Loucy (cell line): ENCODE results near the gene ATXN7L3.
"Not testable (repeated sequence)": the region's sequence is repeated elsewhere in the genome, so short reads cannot be mapped to it uniquely, and the experiment has no call there.

Experiments
- H2AFZ ChIP-seq: fragments of 200-600 bp; sonication (generic); 2 replicates; pipeline ENCODE4 v1.6.0; 2016; ENCODE audit warnings: antibody characterized with exemption, mild to moderate bottlenecking, low read length, moderate library complexity
- H3F3A ChIP-seq: fragments of 200-600 bp; 2 replicates; pipeline ENCODE4 v1.6.0; 2016; ENCODE audit warnings: antibody characterized with exemption, low read depth, mild to moderate bottlenecking
- H3K27me3 ChIP-seq: fragments of 200-600 bp; sonication (generic); 2 replicates; pipeline ENCODE4 v1.6.1; 2014; ENCODE audit warnings: low read length, mild to moderate bottlenecking; ENCODE audit not compliant: insufficient read depth, poor library complexity, severe bottlenecking
- H3K36me3 ChIP-seq: fragments of 200-600 bp; sonication (generic); 2 replicates; pipeline ENCODE4 v1.6.1; 2016; ENCODE audit warnings: low read length; ENCODE audit not compliant: insufficient read depth
- H3K4me1 ChIP-seq: fragments of 200-600 bp; sonication (generic); 2 replicates; pipeline ENCODE4 v1.5.1; 2014; ENCODE audit warnings: low read length, mild to moderate bottlenecking; ENCODE audit not compliant: insufficient read depth, poor library complexity, severe bottlenecking
- H3K4me2 ChIP-seq: fragments of 200-600 bp; sonication (generic); 2 replicates; pipeline ENCODE4 v1.6.0; 2014; ENCODE audit warnings: antibody characterized with exemption, low read length, low read depth, mild to moderate bottlenecking; ENCODE audit not compliant: poor library complexity, severe bottlenecking
- H3K4me3 ChIP-seq: fragments of 200-600 bp; sonication (generic); 2 replicates; pipeline ENCODE4 v1.5.1; 2014; ENCODE audit warnings: low read length, mild to moderate bottlenecking, mixed read lengths; ENCODE audit not compliant: poor library complexity, severe bottlenecking
- H3K79me2 ChIP-seq: fragments of 200-600 bp; sonication (generic); 2 replicates; pipeline ENCODE4 v1.6.1; 2014; ENCODE audit warnings: low read length; ENCODE audit not compliant: insufficient read depth
- H3K9ac ChIP-seq: fragments of 200-600 bp; sonication (generic); 2 replicates; pipeline ENCODE4 v1.6.0; 2014; ENCODE audit warnings: mild to moderate bottlenecking, low read depth, low read length, moderate library complexity; ENCODE audit not compliant: poor library complexity, severe bottlenecking
- H3K9me2 ChIP-seq: fragments of 200-600 bp; sonication (generic); replicated peaks from 2 replicates; pipeline ENCODE4 v1.6.1; 2016; ENCODE audit warnings: low read depth, low read length, mixed read lengths
- H3K9me3 ChIP-seq: fragments of 200-600 bp; sonication (generic); 2 replicates; pipeline ENCODE4 v1.6.1; 2014; ENCODE audit warnings: mild to moderate bottlenecking, antibody characterized with exemption, low read length, low read depth; ENCODE audit not compliant: insufficient read depth
- H4K20me1 ChIP-seq: fragments of 200-600 bp; sonication (generic); 2 replicates; pipeline ENCODE4 v1.6.0; 2014; ENCODE audit warnings: antibody characterized with exemption, low read length, mild to moderate bottlenecking; ENCODE audit not compliant: insufficient read depth, poor library complexity, severe bottlenecking
- CTCF ChIP-seq: fragments of 200-600 bp; sonication (generic); conservative IDR thresholded peaks from 2 replicates; pipeline ENCODE4 v1.5.1; 2014; ENCODE audit warnings: mild to moderate bottlenecking, antibody characterized with exemption, low read length
- EZH2phosphoT487 ChIP-seq: fragments of 200-600 bp; IDR thresholded peaks from 2 replicates; pipeline ENCODE4 v1.6.1; 2018; ENCODE audit warnings: antibody characterized with exemption, mild to moderate bottlenecking, moderate library complexity, borderline replicate concordance

The ATXN7L3 gene

GRCh38 chr17:44155488-44155887, 44.2 kb downstream of the ATXN7L3 start:
- H3K27me3 ChIP-seq: no peaks in the 10 kb centered on the region

GRCh38 chr17:44152875-44153274, 46.8 kb downstream of the ATXN7L3 start:
- H2AFZ ChIP-seq: no peak overlapping the region
- peaks cover 46% of the 10 kb centered on the region; the same call in 1 of the 2 replicates for H3K36me3 ChIP-seq
- no peak overlapping the region for H3K4me2 ChIP-seq
- no peak for TF ChIP-seq EZH2phosphoT487
- no peak for TF ChIP-seq CTCF
- H3K4me3 ChIP-seq: no peak overlapping the region
- no peaks in the 10 kb centered on the region for H3K9me2 ChIP-seq
- peaks cover 43% of the 10 kb centered on the region for H3K79me2 ChIP-seq
- no peaks in the 10 kb centered on the region for H3K27me3 ChIP-seq
- no peaks in the 10 kb centered on the region for H3K9me3 ChIP-seq
- peaks cover 21% of the 10 kb centered on the region for H3K4me1 ChIP-seq
- H3F3A ChIP-seq: no peaks in the 10 kb centered on the region
- peak overlapping the region; percentile 58 for H3K9ac ChIP-seq
- peaks cover 4% of the 10 kb centered on the region for H4K20me1 ChIP-seq

More at GRCh38 chr17:44155488-44155887, 44.2 kb downstream of the ATXN7L3 start:
- no peaks in the 10 kb centered on the region for H3F3A ChIP-seq
- no peak overlapping the region for H3K4me2 ChIP-seq
- TF ChIP-seq EZH2phosphoT487: no peak
- no peak for TF ChIP-seq CTCF
- no peaks in the 10 kb centered on the region for H3K9me2 ChIP-seq
- no peaks in the 10 kb centered on the region for H4K20me1 ChIP-seq
- peaks cover 10% of the 10 kb centered on the region for H3K4me1 ChIP-seq
- no peak overlapping the region for H2AFZ ChIP-seq
- H3K4me3 ChIP-seq: no peak overlapping the region
- peaks cover 25% of the 10 kb centered on the region for H3K79me2 ChIP-seq
- peaks cover 48% of the 10 kb centered on the region; the same call in 1 of the 2 replicates for H3K36me3 ChIP-seq
- no peak overlapping the region for H3K9ac ChIP-seq
- no peaks in the 10 kb centered on the region for H3K9me3 ChIP-seq

DNA sequence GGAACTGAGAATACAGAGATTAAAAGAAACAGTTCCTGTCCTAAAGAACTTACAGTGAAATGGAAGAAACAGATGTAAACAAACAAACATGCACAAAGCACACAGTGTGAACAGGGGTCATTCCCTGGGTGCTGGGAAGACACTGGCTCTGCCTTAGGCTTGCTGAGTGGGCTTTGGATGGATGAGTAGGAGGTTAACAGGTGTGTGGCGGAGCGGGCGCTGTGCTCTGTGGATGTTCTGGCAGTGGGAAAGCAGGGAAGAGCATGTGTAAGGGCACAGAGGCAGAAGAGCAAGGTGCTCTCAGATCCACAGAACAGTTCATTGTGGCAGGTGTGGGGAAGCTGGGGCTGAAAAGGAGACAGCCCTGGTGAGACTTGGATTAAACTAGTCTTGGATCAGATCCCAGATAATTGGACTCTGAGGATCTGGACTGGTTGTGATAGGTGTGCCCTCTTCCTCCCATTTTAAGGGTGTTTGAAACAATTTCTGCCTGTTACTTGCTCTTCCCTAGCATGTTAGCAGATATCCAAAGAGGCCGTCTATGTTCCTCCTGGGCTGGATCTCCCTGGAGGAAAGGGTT, 49.8 kb downstream of the ATXN7L3 start:
- peaks cover 35% of the 10 kb centered on the region; the same call in 1 of the 2 replicates for H3K36me3 ChIP-seq

GRCh38 chr17:44149066-44149465, 50.6 kb downstream of the ATXN7L3 start:
- H3K9me3 ChIP-seq, H3K27me3 ChIP-seq, H4K20me1 ChIP-seq, H3F3A ChIP-seq, H3K9me2 ChIP-seq, H3K4me3 ChIP-seq, H2AFZ ChIP-seq: not testable (repeated sequence)
- H3K36me3 ChIP-seq: peaks cover 28% of the 10 kb centered on the region; the same call in 1 of the 2 replicates
- peaks cover 48% of the 10 kb centered on the region for H3K79me2 ChIP-seq
- H3K4me2 ChIP-seq: peak overlapping the region; percentile 55
- H3K4me1 ChIP-seq: peaks cover 21% of the 10 kb centered on the region
- H3K9ac ChIP-seq: peak overlapping the region; percentile 21

More for the DNA sequence above, 49.8 kb downstream of the ATXN7L3 start:
- Histone ChIP-seq H3K27me3 (no peaks in the 10 kb centered on the region), H3K4me3 (no peak overlapping the region), H4K20me1 (peaks cover 4% of the 10 kb centered on the region), H3K79me2 (peaks cover 48% of the 10 kb centered on the region), H3F3A (no peaks in the 10 kb centered on the region), H2AFZ (no peak overlapping the region), H3K4me1 (peaks cover 21% of the 10 kb centered on the region), H3K4me2 (peak overlapping the region; percentile 55), H3K9ac (peak overlapping the region; percentile 21), H3K9me3 (no peaks in the 10 kb centered on the region), H3K9me2 (no peaks in the 10 kb centered on the region)
- no peak for TF ChIP-seq EZH2phosphoT487
- TF ChIP-seq CTCF: no peak
